ACC112 (cell line): Measurements from ENCODE around the gene MSX1.

Source experiments
- H2AFZ ChIP-seq: fragments of 200-600 bp; sonication (generic); one replicate; pipeline ENCODE4 v1.6.0; 2017; ENCODE audit warnings: antibody characterized with exemption, low read length; ENCODE audit not compliant: unreplicated experiment
- H3K27ac ChIP-seq: fragments of 200-600 bp; sonication (generic); 2 replicates; pipeline ENCODE4 v1.5.1; 2014; ENCODE audit warnings: low read depth, mild to moderate bottlenecking, antibody characterized with exemption, low read length, moderate library complexity
- H3K27me3 ChIP-seq: fragments of 200-600 bp; sonication (generic); 2 replicates; pipeline ENCODE4 v1.6.1; 2014; ENCODE audit warnings: mild to moderate bottlenecking, antibody characterized with exemption, low read length, moderate library complexity, mixed read lengths; ENCODE audit not compliant: insufficient read depth
- H3K36me3 ChIP-seq: fragments of 200-600 bp; sonication (generic); 2 replicates; pipeline ENCODE4 v1.6.1; 2016; ENCODE audit warnings: mild to moderate bottlenecking, antibody characterized with exemption, low read length, moderate library complexity, mixed read lengths; ENCODE audit not compliant: insufficient read depth
- H3K4me1 ChIP-seq: fragments of 200-600 bp; sonication (generic); one replicate; pipeline ENCODE4 v1.6.1; 2016; ENCODE audit warnings: low read length, mixed read lengths; ENCODE audit not compliant: insufficient read depth, unreplicated experiment, control insufficient read depth
- H3K4me3 ChIP-seq: fragments of 200-600 bp; sonication (generic); 2 replicates; pipeline ENCODE4 v1.5.1; 2014; ENCODE audit warnings: mild to moderate bottlenecking, low read depth, low read length
- H3K79me2 ChIP-seq: fragments of 200-600 bp; sonication (generic); one replicate; pipeline ENCODE4 v1.6.0; 2016; ENCODE audit warnings: low read length; ENCODE audit not compliant: control insufficient read depth, unreplicated experiment, insufficient read depth

The MSX1 gene

DNA sequence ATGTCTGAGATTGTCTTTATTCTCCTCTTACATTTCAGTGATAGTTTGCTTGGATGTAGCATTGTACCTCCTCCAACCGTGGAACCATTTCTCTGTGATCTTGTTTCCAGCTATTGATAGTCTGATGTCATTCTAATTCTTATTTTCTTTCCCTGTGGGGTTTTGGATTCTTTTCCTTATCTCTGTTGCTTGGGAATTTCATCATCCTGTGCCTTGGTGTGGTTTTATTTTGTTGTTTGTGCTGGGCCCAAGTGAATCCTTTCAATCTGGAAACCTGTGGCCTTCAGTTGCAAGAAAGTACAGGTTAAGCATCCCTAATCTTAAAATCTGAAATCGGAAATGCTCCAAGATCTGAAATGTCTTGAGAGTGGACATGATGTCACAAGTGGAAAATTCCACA lies 22.0 kb downstream of the MSX1 start:
- Histone ChIP-seq H3K79me2 (no peaks in the 10 kb centered on the region), H2AFZ (no peak overlapping the region), H3K27me3 (no peaks in the 10 kb centered on the region), H3K27ac (no peak overlapping the region), H3K36me3 (no peaks in the 10 kb centered on the region), H3K4me3 (no peak overlapping the region), H3K4me1 (no peaks in the 10 kb centered on the region)

DNA sequence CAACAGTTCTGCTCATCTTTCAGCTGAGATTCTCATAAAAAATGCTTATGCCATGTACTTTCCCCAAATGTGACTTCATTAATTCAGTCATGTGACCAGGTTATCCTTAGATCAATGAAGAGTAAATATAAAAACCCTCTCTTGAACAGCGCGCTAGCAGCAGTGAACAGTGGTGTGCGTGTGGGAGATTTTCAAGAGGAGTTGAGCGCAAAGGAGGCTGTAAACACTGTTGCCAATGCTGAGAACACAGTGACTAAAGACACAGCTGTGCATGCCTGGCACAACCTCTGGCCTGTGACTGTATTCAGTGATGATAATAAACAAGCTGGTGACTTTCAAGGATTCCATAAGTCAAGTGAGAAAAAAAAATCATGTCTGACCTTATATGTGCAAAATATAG lies 25.1 kb downstream of the MSX1 start:
- no peaks in the 10 kb centered on the region for H3K36me3 ChIP-seq
- no peaks in the 10 kb centered on the region for H3K79me2 ChIP-seq
- H3K27ac ChIP-seq: no peak overlapping the region
- H3K27me3 ChIP-seq: peaks cover 23% of the 10 kb centered on the region
- H3K4me3 ChIP-seq: no peak overlapping the region
- no peaks in the 10 kb centered on the region for H3K4me1 ChIP-seq
- H2AFZ ChIP-seq: no peak overlapping the region

GRCh38 chr4:4887426-4887825 lies 28.0 kb downstream of the MSX1 start:
- no peaks in the 10 kb centered on the region for H3K36me3 ChIP-seq
- H3K4me1 ChIP-seq: no peaks in the 10 kb centered on the region
- no peaks in the 10 kb centered on the region for H3K79me2 ChIP-seq
- H2AFZ ChIP-seq: no peak overlapping the region
- no peak overlapping the region for H3K4me3 ChIP-seq
- H3K27me3 ChIP-seq: peaks cover 44% of the 10 kb centered on the region
- H3K27ac ChIP-seq: no peak overlapping the region

- Histone ChIP-seq H3K36me3 (no peaks in the 10 kb centered on the region), H3K4me1 (no peaks in the 10 kb centered on the region), H3K27me3 (peaks cover 55% of the 10 kb centered on the region), H2AFZ (no peak overlapping the region), H3K79me2 (no peaks in the 10 kb centered on the region), H3K4me3 (no peak overlapping the region), H3K27ac (no peak overlapping the region)
These were observed 29.2 kb downstream of the MSX1 start for GRCh38 chr4:4888695-4889094.

DNA sequence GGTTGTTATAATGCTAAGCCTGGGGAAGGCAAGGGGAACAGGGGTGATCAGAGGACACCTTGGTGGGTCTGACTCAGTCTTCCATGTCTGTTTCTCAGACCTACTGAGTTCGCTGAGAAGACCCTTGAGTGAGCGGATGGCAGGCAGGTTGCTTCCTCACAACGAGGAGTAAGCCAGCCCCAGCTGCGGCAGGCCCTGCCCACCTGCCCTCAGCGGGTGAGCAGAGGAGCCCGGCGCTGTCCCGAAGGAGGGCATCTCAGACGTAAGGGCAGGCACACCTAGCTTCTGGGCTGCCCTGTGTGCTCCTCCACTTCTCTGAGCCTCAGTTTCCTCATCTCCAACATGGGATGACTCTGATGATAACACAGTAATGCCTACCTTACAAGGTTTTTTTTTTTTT lies 30.3 kb downstream of the MSX1 start:
- Histone ChIP-seq H3K79me2 (no peaks in the 10 kb centered on the region), H3K36me3 (no peaks in the 10 kb centered on the region), H2AFZ (no peak overlapping the region), H3K27me3 (peaks cover 64% of the 10 kb centered on the region), H3K27ac (no peak overlapping the region), H3K4me1 (no peaks in the 10 kb centered on the region), H3K4me3 (no peak overlapping the region)

DNA sequence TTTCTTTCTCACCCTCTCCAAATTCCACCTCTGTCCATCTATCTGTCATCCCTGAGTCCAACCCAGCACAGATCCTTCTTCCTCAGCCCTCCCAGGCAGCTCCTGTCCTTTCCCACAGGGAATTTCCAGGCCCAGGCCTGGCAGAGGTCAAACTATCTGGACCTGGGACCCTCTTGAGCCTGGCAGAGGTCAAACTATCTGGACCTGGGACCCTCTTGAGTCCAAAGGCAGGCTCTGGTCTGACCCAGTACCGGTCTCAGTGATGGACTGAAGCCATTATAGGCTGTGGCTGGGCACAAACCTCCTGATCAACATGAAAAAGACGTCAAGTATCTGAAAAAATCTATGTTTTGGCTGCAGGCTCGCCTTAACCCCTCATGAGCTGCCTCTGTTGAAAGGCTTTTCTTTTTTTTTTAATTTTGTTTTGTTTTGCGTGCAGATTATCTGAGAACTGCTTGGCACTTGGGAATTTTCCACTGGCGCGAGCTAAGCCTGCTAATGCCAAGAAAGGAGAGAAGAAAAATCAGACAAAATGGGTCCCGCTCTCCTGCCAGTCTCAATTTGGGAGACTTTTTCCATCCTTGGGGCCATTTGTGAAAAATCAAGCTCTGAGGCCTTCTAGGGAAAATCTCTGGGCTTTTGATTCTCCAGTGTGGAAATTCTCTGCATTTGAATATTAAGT lies 31.2 kb downstream of the MSX1 start:
- H3K79me2 ChIP-seq: no peaks in the 10 kb centered on the region
- no peak overlapping the region for H2AFZ ChIP-seq
- no peak overlapping the region for H3K27ac ChIP-seq
- H3K4me1 ChIP-seq: no peaks in the 10 kb centered on the region
- H3K36me3 ChIP-seq: no peaks in the 10 kb centered on the region
- H3K4me3 ChIP-seq: no peak overlapping the region
- peaks cover 72% of the 10 kb centered on the region for H3K27me3 ChIP-seq

DNA sequence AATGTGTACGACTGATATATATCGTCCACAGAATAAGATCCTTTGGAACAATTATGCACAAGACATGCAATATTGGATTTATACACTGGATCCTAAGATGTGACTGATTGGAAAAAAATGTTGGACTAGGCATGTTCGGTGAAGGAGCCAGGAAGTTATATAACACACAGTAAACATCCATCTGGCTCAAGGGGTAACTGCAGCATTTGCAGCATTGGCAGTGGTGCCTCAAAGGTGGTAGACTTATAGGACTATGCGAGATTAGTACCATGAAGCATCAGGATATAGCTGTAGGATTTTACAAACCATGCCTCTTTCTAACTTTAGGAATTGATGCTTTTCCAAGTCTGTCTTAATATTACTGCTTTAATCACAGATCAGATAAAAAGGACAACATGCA lies 34.3 kb downstream of the MSX1 start:
- H3K27me3 ChIP-seq: peaks cover 76% of the 10 kb centered on the region
- no peaks in the 10 kb centered on the region for H3K79me2 ChIP-seq
- no peak overlapping the region for H3K4me3 ChIP-seq
- no peak overlapping the region for H3K27ac ChIP-seq
- no peaks in the 10 kb centered on the region for H3K4me1 ChIP-seq
- H2AFZ ChIP-seq: no peak overlapping the region
- H3K36me3 ChIP-seq: no peaks in the 10 kb centered on the region

- H3K36me3 ChIP-seq: no peaks in the 10 kb centered on the region
- no peaks in the 10 kb centered on the region for H3K79me2 ChIP-seq
- H3K4me1 ChIP-seq: no peaks in the 10 kb centered on the region
- no peak overlapping the region for H2AFZ ChIP-seq
- no peak overlapping the region for H3K4me3 ChIP-seq
- peaks cover 64% of the 10 kb centered on the region for H3K27me3 ChIP-seq
- no peak overlapping the region for H3K27ac ChIP-seq
These were observed 39.9 kb downstream of the MSX1 start for GRCh38 chr4:4899202-4899925.

DNA sequence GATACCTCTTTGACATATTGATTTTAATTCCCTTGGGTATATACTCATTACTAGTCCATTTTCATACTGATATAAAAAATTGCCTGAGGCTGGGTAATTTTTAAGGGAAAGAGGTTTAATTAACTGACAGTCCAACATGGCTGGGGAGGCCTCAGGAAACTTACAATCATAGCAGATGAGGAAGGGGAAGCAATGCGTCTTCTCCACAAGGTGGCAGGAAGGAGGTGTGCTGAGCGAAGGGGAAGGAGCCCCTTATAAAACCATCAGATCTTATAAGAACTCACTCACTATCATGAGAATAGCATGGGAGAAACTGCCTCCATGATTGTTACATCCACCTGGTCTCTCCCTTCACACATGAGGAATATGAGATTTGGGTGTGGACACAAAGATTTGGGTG lies 42.4 kb downstream of the MSX1 start:
- Histone ChIP-seq H3K27me3 (peaks cover 66% of the 10 kb centered on the region), H3K4me1 (no peaks in the 10 kb centered on the region), H3K27ac (no peak overlapping the region), H3K4me3 (no peak overlapping the region), H2AFZ (no peak overlapping the region), H3K36me3 (no peaks in the 10 kb centered on the region), H3K79me2 (no peaks in the 10 kb centered on the region)

DNA sequence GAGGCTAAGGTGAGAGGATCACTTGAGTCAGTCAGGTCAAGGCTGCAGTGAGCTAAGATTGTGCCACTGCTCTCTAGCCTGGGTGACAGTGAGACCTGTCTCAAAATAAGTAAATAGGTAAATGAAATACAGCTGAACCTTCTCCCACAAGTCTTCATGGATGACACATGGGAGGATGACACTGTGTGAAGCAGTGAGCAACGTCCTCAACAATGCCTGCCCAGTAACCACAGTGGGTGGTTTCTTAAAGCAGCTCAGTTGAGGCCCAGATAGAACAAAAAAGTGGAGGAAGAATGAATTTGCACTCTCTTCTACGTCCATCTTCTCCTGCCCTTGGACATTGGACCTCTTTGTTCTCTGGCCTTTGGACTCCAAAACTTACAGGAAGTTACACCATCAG lies 52.7 kb downstream of the MSX1 start:
- Histone ChIP-seq H3K27ac (no peak overlapping the region), H2AFZ (no peak overlapping the region), H3K36me3 (no peaks in the 10 kb centered on the region), H3K4me1 (peaks cover 5% of the 10 kb centered on the region), H3K79me2 (no peaks in the 10 kb centered on the region), H3K4me3 (no peak overlapping the region), H3K27me3 (peaks cover 31% of the 10 kb centered on the region)

GRCh38 chr4:4913147-4913561 lies 53.7 kb downstream of the MSX1 start:
- peaks cover 5% of the 10 kb centered on the region for H3K4me1 ChIP-seq
- H3K36me3 ChIP-seq: no peaks in the 10 kb centered on the region
- H3K79me2 ChIP-seq: no peaks in the 10 kb centered on the region
- no peak overlapping the region for H2AFZ ChIP-seq
- peaks cover 21% of the 10 kb centered on the region for H3K27me3 ChIP-seq
- no peak overlapping the region for H3K27ac ChIP-seq
- H3K4me3 ChIP-seq: no peak overlapping the region
